Measurements from ENCODE around the gene TMEM63B.
A peak's percentile ranks its signal among the peaks of the same experiment; 100 is the strongest.
"Not testable (repeated sequence)": the region's sequence is repeated elsewhere in the genome, so short reads cannot be mapped to it uniquely, and the experiment has no call there.

Gene TMEM63B

DNA sequence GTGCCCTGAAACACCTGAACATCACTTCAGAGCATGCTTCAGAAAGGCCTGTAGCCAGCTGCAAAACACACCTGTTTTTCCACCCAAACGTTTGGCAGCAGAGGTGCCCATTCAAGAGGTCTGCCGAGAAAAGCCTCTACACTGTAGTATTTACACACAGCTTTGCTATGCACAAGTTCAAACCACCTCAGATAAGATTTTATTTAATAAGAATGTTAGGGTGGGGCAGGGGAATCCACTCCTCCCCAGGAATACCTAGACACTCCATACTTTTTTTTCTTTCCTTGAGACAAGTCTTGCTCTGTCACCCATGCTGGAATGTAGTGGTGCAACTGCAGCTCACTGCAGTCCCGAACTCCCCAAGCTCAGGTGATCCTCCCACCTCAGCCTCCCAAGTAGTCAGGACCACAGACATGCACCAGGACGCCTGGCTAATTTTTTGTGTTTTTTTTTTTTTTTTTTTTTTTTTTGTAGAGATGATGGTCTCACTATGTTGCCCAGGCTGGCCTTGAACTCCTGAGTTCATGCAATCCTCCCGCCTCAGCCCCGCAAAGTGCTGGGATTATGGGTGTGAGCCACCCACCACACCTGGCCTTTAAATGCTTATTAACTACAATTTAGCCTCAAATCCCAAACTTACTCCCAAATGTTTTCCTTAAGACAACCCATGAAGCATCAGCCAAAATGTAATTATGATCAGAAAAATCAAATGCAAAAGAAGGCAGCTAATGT, 9.8 kb upstream of the TMEM63B start:
- DNase-seq (ENCODE audit: low read depth), result no peak

DNA sequence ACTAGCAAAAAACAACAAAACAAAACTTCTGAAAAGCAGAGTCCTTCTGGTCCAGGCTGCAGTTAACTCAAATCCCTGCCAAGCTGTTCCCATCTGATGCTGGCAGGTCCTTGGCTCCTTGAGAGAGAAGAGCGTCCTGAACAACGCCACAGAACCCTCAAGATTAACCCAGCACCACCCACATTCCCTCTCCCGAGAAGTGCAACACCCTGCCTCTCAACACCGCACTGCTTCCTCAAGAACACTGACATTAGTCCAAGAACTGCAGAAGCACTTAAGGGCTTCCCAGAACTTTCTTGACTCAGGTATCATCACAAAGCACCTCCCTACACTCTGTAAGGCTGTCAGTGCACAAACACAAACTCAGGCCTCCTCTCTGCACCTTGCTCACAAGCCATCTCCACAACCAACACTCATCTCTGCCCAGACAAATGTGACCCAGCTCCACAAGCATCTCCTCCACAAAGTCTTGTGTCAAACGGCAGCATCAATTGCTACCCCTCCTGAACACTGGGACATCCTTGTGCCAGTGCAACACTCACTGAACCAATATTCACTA, 7.6 kb upstream of the TMEM63B start:
- no peak for DNase-seq (ENCODE audit: low read depth)

DNA sequence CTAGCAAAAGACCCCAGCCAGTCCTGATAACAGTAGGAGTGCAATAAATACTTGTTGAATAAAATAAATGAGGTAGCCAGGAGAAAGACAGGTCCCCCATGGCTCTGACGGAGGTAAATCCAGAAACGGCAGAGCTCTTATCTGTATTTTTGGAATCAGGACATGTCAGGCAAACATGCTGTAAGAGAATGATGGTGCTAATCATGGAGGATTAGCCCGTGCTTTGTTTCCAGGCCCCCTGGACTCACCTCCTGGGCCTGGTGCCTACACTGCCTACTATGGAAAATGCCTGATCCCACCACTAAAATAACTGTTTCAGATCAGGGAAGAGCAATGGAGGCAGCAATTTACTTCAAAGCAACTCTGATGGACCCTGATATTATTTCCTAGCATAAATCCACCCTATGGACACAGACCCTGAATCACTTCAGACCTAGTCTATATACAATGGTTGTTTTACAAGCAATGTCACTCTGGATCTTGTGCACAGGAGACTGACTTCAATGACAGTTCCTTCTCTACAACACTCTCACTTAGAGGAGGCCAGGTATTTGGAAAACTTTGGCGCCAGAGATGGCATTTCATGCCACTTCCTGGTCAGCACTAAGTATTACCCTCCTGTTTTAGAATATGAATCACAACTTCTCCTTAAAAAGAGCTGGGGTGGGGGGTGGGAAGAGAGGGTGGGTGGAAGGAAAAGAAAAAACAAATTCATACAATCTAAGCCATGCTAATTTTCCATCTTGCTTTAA, 6.5 kb upstream of the TMEM63B start:
- DNase-seq (ENCODE audit: low read depth), result no peak

DNA sequence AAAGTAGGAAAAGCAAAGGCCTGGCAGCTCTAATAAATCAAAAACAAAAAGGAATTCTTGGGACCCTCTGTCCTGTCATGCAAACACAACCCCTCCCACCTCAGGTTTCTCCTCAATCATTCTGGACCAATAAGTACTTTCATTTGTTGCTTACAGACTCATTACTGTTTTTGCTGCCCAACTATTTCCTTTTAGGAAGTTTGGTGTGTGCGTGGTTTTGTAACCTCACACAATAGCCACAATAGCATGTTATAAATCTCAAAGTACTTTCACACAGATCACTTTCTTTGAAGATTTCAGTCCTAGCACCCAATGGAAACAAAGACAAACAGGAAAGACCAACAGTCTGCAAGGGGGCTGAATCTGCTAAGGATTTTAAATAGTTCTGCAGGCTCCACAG, 4.6 kb upstream of the TMEM63B start:
- no peak for DNase-seq (ENCODE audit: low read depth)

DNA sequence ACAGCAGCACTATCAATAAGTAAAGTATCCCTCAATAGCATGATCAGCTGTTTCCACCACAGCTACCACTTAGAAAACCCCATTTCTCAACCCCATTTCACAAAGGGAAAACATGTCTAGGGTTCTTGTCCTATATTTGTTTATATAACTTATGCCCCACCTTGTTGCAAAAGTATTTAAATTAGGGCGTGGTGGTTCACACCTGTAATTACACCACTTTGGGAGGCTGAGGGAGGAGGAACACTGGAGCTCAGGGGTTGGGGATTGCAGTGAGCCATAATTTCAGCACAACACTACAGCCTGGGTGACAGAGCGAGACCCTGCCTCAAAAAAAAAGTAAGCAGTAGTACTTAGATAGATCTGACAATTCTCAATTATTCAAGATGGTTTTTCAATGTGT, 3.8 kb upstream of the TMEM63B start:
- no peak for DNase-seq (ENCODE audit: low read depth)

DNA sequence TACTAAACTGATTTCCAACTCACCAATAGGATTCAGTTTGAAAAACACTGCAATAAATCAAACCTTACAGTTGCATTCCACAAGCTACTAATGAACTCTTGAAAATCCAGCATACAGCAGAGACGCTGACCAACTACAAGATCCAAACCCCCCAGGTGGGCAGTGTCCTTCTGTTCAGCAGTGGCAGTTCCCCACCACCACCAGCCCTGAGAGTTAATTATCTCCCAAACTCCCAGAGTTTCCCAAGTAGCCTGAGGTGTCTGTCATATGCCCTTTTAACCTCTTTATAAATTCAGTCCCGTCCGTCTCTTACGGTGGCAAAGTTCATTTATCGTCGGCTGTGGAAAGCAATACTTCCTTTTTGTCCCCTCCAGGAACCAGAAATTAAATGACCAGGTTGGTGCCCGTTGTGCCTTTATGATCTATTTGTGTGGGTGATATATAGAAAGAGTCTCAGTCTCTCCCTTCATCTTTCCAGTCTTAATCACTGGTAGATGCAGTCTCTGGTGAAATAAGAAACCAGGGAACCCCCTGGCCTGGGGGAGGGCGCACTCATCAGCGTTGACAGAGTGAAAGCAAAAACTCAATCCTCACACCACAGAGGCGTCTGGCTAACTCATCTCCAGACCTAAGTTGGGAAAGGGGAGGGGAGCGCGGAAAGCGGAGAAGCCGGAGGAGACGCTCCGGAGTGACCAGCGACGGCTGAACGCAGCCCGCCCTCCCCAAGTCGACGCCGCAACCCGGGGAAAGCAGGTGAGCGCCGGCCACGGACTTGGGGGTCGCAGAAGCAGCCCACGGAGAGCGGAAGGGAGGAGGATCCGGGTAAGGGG, 819 bp upstream of the TMEM63B start:
- DNase-seq (ENCODE audit: low read depth), result peak; percentile 75

DNA sequence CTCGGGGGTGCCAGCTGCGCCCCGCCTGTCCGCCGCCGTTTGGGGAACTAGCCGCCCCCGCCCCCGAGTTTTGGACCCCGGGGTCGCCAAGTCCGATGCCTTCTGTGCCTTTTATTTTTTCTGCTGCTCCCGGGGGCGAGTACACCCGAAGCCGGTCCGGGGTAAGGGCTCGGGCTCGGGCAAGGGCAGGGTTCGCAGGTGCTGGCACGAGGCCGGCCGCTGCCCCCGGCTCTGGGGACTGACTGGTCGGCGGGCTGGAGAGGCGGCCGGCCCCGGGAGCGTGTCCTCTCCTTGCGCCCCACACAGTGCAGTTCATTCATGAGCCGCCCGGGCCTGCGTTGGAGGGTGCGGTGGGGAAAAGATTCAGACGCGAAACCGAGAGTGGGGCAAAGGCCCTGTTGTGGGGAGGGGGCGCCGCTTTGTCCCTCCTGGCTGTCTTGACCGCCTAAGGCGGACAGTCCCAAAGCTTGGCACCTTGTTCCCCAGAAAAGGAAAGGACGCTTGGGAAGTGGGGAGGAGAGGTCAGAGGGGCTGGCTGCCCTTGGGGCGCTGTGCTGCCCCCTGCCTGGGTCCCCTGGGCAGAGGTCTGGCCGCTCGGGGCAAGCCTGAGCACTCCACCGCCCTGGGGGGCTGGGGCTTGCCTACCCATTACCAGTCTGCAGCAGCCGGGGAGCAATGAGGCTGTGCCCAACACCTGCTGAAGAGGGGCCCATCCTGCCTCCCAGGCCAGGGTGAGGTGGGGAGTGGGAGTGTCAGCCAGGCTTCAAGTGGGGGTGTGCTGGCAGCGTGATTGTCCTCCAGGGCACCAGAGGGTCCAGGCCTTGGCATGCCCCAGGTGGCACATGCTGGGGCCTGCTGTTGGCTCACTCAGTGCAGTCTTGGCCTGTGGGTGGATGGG, 915 bp downstream of the TMEM63B start:
- DNase-seq (ENCODE audit: low read depth), result no peak

DNA sequence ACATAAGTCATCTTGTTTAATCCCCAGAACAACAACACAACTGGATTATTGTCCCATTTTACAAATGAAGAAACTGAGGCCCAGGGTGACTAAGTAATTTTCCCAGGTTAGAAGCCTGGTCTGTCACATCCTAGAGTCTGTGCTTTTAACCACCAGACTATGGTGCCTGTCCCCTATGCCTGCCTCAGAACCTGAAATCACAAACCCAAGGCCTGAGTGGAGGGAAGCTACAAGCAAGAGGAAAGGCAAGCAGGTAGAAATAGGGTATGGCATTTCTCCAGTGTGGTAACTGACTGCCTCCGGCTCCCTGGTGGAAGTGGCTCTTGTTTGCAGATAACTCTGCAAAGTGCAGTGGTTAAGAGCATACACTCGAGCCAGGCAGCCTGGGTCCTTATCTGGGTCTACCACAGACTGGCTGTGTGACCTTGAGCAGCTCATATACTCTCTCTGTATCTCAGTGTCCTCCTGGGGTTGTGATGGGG, 2.5 kb downstream of the TMEM63B start:
- no peak for DNase-seq (ENCODE audit: low read depth)

DNA sequence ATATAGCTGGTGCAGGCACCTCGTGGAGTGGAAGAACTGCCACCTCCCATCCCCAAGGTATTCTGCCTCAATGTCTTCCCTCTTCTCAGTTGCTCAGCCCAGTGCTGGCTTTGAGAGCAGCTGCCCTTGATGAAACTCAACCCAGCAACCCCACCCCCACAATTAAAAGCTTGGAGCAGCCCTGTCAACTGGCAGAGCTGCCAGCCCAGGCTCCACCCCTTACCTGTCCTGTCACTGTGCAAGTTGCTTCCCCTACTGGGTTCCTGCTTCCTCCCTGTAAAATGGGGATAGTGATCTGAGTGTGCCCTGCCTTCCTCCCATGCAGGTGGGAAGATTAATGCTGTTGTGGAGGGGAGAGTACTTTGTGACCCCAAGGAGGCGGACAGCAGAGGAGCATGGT, 4.5 kb downstream of the TMEM63B start:
- DNase-seq (ENCODE audit: low read depth), result no peak

DNA sequence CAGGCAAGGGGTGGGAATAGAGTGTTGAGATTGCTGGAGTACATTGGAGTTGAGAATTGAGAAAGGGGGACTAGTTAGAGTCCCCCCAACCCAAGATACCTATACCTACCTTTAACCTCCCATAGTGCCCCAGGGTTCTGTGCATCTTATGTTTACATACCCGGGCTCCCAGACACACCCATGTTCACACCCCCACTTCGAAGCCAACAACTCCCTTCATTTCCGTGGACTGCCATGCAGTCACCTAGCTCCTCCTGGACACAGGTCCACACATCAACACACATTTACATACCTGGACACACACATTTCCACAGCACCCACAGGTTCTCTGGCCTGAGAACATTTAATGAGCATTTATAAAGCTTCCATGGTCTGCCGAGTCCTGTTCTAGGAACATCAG, 5.1 kb downstream of the TMEM63B start:
- DNase-seq (ENCODE audit: low read depth), result no peak

DNA sequence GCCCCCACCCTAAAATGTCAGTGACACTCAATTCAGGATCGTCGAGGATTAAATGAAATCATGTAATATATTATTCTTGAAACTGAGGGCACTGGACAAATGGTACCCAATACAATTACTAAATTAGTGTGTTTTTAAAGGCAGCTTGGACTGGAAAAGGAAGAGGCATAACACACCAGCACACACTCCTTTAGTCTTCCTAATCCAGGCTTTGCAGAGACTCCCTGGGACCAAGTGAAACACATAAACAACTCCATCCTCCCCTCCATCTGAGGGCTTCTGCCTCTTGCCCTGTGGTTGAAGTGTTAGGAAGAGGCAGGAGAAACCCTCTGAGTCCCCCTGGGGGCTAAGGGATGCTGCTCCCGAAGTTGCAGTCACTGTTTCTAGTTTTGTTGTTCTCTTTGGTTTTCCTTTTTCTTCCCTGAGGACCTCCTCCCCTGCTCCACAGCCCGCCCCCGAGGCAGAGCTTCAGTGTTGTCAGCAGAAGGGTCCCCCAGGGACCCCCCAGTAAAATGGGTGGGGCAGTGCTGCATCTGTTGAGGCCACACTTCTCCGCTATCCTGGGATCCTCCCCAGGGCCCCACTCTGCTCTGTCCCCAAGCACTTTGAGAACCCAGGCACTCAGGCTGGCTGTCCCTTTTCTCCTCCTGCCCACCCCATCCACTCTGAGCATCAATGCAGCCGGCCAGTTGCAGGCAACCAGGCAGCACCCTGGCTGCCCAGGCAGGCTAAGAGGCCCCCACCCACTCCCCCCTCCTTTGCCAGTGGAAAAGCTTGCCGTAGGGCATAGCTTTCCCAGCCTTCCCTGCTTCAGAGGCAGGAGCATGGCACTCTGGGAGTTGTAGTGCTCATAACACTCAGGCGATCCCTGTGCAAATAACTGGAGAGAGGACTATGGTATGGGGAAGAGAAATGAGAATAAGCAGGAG, 5.9 kb downstream of the TMEM63B start:
- no peak for DNase-seq (ENCODE audit: low read depth)

DNA sequence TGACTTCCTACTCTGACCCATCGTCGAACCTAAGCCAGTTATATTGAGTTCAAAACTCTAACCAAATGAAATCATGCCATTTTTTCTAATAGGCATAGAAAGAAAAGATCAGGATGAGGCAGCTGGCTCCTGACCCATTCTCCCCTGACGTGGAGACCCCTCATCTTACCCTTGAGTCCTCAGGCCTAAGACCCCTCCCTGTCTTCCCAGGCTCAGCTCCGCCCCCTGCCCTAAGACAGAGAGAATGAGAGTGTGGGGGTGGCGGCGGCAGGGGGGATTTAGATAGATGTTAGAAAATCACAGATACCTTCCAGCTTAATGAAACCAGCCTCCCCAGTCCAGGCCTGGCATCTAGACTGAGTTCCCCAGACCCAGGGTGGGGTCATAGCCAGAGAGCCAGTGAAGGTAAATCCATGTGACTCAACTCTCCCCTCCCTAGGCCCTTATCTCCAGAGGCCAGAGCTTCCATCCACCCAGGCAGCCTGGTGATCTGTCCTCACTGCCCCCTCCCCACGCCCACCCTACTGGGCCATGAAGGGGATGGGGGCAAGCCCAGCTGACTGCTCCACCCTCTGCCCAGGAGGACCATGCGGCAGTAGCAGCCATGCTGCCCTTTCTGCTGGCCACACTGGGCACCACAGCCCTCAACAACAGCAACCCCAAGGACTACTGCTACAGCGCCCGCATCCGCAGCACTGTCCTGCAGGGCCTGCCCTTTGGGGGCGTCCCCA, 6.8 kb downstream of the TMEM63B start:
- DNase-seq (ENCODE audit: low read depth), result no peak

DNA sequence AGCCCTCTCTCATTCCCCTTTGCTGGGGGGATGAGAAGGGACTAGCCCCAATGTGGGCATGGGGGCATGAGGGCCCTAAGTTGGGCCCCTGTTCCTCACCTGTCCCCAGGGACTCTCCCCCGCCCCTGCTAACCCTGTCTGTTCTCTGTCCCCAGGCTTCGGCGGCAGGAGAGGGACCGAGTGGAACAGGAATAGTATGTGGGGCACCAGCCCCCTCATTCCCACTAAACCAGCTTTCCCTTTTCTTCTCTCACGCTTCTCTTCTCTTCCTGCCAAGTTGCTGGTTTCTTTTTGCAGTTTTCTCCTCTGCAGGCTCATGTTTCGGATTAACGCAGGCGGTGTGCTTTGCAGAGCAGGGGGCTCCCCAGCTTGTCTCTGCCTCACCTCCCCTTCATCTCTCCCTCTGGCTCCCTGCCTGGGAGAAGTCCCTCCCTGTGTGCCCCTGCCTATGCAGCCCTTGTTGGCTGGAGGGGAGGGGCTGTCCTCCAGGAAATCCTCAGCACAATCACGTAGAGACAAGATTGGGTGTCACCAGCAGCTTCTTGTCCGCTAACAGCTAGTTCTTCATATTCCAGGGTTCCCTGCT, 7.9 kb downstream of the TMEM63B start:
- no peak for DNase-seq (ENCODE audit: low read depth)

DNA sequence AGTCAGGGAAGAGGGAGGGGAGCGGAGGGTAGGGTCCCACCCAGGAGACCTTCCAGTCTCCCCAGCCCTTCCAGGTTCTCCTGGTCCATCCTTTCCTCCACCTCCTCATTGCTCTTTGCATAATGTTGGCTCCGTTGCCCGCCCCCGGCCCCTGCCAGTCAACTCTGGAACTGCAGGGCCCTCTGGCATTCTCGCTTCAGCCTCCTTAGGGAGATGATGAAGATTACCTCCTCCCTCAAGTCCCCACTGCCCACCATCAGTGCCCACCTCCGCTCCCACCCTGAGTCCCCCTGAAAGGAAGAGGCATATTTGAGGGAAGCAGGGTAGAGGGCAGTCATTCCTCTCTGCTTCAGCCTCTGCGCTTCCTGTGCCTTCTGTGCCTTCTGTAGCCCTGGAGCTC, 8.5 kb downstream of the TMEM63B start:
- no peak for DNase-seq (ENCODE audit: low read depth)

DNA sequence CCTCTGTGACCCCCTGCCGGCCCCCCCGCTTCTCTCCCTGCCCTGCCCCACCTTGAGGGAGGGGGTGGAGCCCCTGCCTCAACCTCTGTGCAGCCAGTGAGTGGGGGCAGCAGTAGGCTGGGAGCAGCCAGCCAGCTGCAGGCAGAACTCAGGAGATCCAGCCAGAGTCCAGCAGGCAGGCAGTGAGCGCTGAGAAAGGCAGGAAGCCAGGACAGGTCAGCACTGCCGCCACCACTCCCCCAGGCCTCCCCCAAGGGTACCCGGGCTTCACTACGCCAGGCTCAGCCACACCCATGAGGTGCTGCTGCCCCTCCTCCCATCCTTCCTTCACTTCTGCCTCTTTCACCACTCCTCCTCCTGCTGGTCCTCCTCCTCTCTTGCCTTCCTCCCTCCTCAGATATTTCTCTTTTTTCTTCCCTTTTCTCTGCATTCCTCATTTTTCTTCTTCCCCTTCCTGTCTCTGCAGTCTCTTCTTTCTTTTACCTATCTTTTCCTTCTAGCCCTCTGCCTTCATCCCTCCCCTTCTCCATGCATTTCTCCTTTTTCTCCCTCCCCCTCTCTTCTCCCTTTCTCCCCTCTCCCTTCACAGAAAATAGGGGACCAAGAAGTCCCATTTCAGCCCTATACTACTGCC, 11.5 kb downstream of the TMEM63B start:
- no peak for DNase-seq (ENCODE audit: low read depth)

DNA sequence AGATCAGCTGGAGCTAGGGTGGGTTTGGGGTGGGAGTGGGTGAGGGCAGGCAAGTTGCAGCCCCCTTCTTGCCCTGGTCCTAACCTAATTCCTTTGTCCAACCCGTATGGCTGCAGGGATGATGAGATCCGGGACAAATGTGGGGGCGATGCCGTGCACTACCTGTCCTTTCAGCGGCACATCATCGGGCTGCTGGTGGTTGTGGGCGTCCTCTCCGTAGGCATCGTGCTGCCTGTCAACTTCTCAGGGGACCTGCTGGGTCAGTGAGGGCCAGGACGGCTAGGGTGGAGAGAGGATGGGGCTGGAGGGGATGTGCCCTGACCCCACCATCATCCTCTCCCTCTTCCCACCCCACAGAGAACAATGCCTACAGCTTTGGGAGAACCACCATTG, 12.0 kb downstream of the TMEM63B start:
- DNase-seq (ENCODE audit: low read depth), result no peak

DNA sequence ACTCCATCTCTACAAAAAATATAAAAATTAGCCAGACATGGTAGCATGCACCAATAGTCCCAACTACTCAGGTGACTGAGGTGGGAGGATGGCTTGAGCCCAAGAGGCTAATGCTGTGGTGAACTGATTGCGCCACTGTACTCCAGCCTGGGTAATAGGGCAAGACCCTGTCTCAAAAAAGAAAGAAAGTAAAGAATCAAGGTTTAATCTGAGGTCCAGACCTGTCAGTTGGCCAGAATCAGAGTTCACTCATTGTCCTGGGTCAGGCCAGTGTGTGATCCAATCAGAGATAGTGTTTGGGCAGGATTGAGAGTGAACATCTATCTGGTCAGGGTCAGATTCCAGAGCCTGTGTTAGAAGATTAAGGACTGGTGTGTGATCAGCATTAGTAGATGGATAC, 15.5 kb downstream of the TMEM63B start:
- no peak for DNase-seq (ENCODE audit: low read depth)

DNA sequence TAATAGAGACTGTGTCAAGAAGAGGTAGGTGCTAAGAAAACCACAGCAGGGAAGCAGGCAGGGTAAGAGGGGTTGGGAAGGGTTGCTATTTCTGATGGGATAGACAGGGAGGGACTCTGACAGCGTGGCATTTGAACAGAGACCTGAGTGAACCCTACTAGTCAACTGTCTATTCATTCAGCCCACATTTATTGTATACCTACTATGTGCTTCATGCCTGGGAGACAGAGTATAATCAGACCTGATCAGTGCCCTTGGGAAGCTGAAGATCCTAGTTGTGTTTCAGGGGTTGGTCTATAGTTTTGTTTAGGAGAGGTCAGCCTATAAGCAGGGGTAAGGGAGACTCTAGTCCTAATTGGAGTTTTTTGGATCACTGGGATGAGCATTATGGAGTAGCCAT, 16.4 kb downstream of the TMEM63B start:
- DNase-seq (ENCODE audit: low read depth), result no peak

DNA sequence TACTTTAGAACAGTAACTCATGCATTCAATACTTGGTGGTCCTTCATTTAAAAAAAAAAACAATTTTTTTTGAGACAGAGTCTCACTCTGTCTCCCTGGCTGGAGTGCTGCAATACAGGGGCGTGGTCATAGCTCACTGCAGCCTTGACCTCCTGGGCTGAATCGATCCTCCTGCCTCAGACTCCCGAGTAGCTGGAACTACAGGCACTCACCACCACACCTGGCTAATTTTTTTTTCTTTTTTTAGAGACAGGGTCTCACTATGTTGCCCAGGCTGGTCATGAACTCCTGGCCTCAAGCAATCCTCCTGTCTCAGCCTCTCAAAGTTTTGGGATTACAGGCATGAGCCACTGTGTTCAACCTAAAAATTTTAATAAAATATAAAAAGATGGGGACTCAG, 17.2 kb downstream of the TMEM63B start:
- DNase-seq (ENCODE audit: low read depth), result not testable (repeated sequence)
